HEK293 (cell line): ENCODE measurements around the gene COL9A3.

Source experiments
- CTCF ChIA-PET: fragments of 350-600 bp; formaldehyde crosslinking; extraction: SDS; loops from one replicate; lab custom pipeline; 2021; ENCODE audit warnings: antibody characterized with exemption; lab: Yijun Ruan, JAX
- POLR2A ChIA-PET: fragments of 300-600 bp; formaldehyde crosslinking; extraction: SDS; loops from one replicate; lab custom pipeline; 2020; ENCODE audit warnings: antibody characterized with exemption, inconsistent platforms; lab: Yijun Ruan, JAX
- H3K27ac ChIP-seq: fragments of 200-500 bp; sonication (Bioruptor generic); 2 replicates; pipeline ENCODE4 v1.5.1; 2014; ENCODE audit warnings: low read depth, low read length, control low read depth, inconsistent platforms; ENCODE audit errors: extremely low read depth
- H3K36me3 ChIP-seq, 2 experiments: fragments of 200-500 bp in 1 of 2; sonication (Bioruptor generic) in 1 of 2; 1 replicate in 1 of 2; 2 replicates in 1 of 2; pipeline ENCODE4 v1.5.1; 2014 to 2017; ENCODE audit warnings: inconsistent platforms in 2 of 2, low read length in 2 of 2; ENCODE audit not compliant: control insufficient read depth in 2 of 2, insufficient read depth in 1 of 2
- H3K4me1 ChIP-seq: fragments of 200-500 bp; sonication (Bioruptor generic); 2 replicates; pipeline ENCODE4 v1.5.1; 2014; ENCODE audit warnings: mild to moderate bottlenecking, low read length, inconsistent platforms; ENCODE audit not compliant: control insufficient read depth, insufficient read depth
- H3K4me3 ChIP-seq: 2 replicates; pipeline ENCODE4 v1.5.1; 2011; ENCODE audit warnings: low read depth, mild to moderate bottlenecking, control low read depth, low read length, moderate library complexity
- H3K9me3 ChIP-seq: fragments of 200-500 bp; sonication (Bioruptor generic); 2 replicates; pipeline ENCODE4 v1.5.1; 2014; ENCODE audit warnings: low read depth, low read length, inconsistent platforms; ENCODE audit not compliant: control insufficient read depth, insufficient read depth
- GLI2 ChIP-seq: fragments of 450-650 bp; formaldehyde crosslinking; IDR thresholded peaks from 2 replicates; pipeline ENCODE4; 2017; ENCODE audit warnings: missing biosample characterization, missing genetic modification characterization, low read depth, borderline replicate concordance
- GLIS2 ChIP-seq: fragments of 450-650 bp; formaldehyde crosslinking; IDR thresholded peaks from 2 replicates; pipeline ENCODE4 v1.5.1; 2016; ENCODE audit warnings: missing biosample characterization, missing genetic modification characterization
- HIC1 ChIP-seq: fragments of 450-650 bp; formaldehyde crosslinking; IDR thresholded peaks from 2 replicates; pipeline ENCODE4 v1.5.1; 2016; ENCODE audit warnings: missing biosample characterization, missing genetic modification characterization
- HOXA7 ChIP-seq: sonication (generic); formaldehyde crosslinking; IDR thresholded peaks from 2 replicates; pipeline ENCODE4 v1.8.1; 2022; ENCODE audit warnings: missing genetic modification reagents, borderline replicate concordance
- MYNN ChIP-seq: fragments of 450-650 bp; formaldehyde crosslinking; IDR thresholded peaks from 2 replicates; pipeline ENCODE4 v1.5.1; 2016; ENCODE audit warnings: missing biosample characterization, missing genetic modification characterization, borderline replicate concordance
- PATZ1 ChIP-seq: fragments of 450-650 bp; formaldehyde crosslinking; IDR thresholded peaks from 2 replicates; pipeline ENCODE4 v1.5.1; 2016; ENCODE audit warnings: missing biosample characterization, missing genetic modification characterization
- SP2 ChIP-seq: fragments of 450-650 bp; formaldehyde crosslinking; IDR thresholded peaks from 2 replicates; pipeline ENCODE4 v1.5.1; 2016; ENCODE audit warnings: missing biosample characterization, missing genetic modification characterization
- ZBTB10 ChIP-seq: fragments of 450-650 bp; formaldehyde crosslinking; IDR thresholded peaks from 2 replicates; pipeline ENCODE4 v1.5.1; 2016; ENCODE audit warnings: missing biosample characterization, missing genetic modification characterization
- ZBTB8A ChIP-seq: fragments of 450-650 bp; formaldehyde crosslinking; IDR thresholded peaks from 2 replicates; pipeline ENCODE4 v1.5.1; 2016; ENCODE audit warnings: missing biosample characterization, missing genetic modification characterization
- ZNF138 ChIP-seq: fragments of 450-650 bp; formaldehyde crosslinking; IDR thresholded peaks from 2 replicates; pipeline ENCODE4 v1.5.1; 2016; ENCODE audit warnings: missing biosample characterization, missing genetic modification characterization, borderline replicate concordance
- ZNF140 ChIP-seq: fragments of 450-650 bp; formaldehyde crosslinking; IDR thresholded peaks from 2 replicates; pipeline ENCODE4 v1.5.1; 2016; ENCODE audit warnings: missing biosample characterization, missing genetic modification characterization
- ZNF350 ChIP-seq: fragments of 450-650 bp; formaldehyde crosslinking; IDR thresholded peaks from 2 replicates; pipeline ENCODE4 v1.5.0; 2017; ENCODE audit warnings: missing biosample characterization, mild to moderate bottlenecking, missing genetic modification characterization
- ZNF394 ChIP-seq: fragments of 450-650 bp; formaldehyde crosslinking; IDR thresholded peaks from 2 replicates; pipeline ENCODE4 v1.5.1; 2016; ENCODE audit warnings: missing biosample characterization, missing genetic modification characterization, mild to moderate bottlenecking, moderate library complexity, borderline replicate concordance
- ZNF449 ChIP-seq: fragments of 450-650 bp; formaldehyde crosslinking; IDR thresholded peaks from 2 replicates; pipeline ENCODE4 v1.5.1; 2017; ENCODE audit warnings: missing biosample characterization, mild to moderate bottlenecking, missing genetic modification characterization, moderate library complexity
- ZNF580 ChIP-seq: fragments of 450-650 bp; formaldehyde crosslinking; IDR thresholded peaks from 2 replicates; pipeline ENCODE4 v1.5.1; 2016; ENCODE audit warnings: missing biosample characterization, missing genetic modification characterization
- ZNF585B ChIP-seq: fragments of 450-650 bp; formaldehyde crosslinking; IDR thresholded peaks from 2 replicates; pipeline ENCODE4 v1.5.1; 2016; ENCODE audit warnings: missing biosample characterization, missing genetic modification characterization
- ZNF776 ChIP-seq: fragments of 450-650 bp; formaldehyde crosslinking; IDR thresholded peaks from 2 replicates; pipeline ENCODE4 v1.5.0; 2017; ENCODE audit warnings: missing biosample characterization, missing genetic modification characterization, borderline replicate concordance
- ZNF791 ChIP-seq: fragments of 450-650 bp; formaldehyde crosslinking; IDR thresholded peaks from 2 replicates; pipeline ENCODE4 v1.5.1; 2016; ENCODE audit warnings: missing biosample characterization, missing genetic modification characterization
- ZNF830 ChIP-seq: fragments of 450-650 bp; IDR thresholded peaks from 2 replicates; pipeline ENCODE4 v1.5.0; 2018; ENCODE audit warnings: missing biosample characterization, missing genetic modification characterization, low read depth, mild to moderate bottlenecking, moderate library complexity
- ZSCAN4 ChIP-seq: fragments of 450-650 bp; formaldehyde crosslinking; IDR thresholded peaks from 2 replicates; pipeline ENCODE4 v1.5.1; 2017; ENCODE audit warnings: missing biosample characterization, missing genetic modification characterization
- TF ChIP-seq, protein P1 (sequence below): sonication (generic); formaldehyde crosslinking; IDR thresholded peaks from 2 replicates; pipeline ENCODE4 v1.8.1; 2022; ENCODE audit warnings: mild to moderate bottlenecking, moderate library complexity, missing genetic modification reagents

The COL9A3 gene

DNA sequence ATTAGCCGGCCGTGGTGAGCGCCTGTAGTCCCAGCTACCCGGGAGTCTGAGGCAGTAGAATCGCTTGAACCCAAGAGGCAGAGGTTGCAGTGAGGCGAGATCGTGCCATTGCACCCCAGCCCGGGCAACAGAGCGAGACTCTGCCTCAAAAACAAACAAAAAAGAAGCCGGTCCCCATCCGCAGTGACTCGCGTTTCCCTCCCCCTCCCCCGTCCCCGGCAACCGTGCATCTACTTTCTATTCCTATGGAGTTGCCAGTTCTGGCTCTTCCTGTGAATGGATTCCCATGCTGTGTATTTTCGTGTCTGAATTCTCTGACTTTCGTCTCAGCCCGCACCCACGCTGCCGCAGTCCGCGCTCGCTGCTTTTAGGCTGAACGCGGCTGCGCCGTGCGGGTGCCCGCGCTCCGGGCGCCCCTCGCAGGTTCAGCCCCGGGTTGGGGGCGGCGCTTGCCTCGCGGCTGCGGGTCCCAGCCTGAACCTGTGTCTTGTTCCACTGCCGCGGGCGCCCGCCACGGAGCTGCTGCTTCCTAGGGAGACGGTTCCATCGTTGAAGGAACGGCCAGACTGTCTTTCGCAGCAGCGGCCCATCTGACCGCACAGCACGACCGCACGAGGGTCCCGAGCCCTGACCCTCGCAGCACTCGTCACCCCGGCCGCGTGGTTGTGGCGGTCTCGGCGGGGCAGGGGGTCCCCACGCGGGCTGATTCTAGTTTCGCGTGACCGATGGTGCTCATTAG lies 21.7 kb upstream of the COL9A3 start (continued):
- TF ChIP-seq ZBTB10 (peak; percentile 71), ZNF350 (tag by site-specific recombination) (no peak), MYNN (tag by site-specific recombination) (no peak), ZNF585B (no peak), ZNF394 (no peak), ZNF138 (tag by site-specific recombination) (no peak), ZNF580 (tag by site-specific recombination) (no peak; the same call in none of the 2 replicates), PATZ1 (peak; percentile 27)
- TF ChIP-seq, protein P1, sequence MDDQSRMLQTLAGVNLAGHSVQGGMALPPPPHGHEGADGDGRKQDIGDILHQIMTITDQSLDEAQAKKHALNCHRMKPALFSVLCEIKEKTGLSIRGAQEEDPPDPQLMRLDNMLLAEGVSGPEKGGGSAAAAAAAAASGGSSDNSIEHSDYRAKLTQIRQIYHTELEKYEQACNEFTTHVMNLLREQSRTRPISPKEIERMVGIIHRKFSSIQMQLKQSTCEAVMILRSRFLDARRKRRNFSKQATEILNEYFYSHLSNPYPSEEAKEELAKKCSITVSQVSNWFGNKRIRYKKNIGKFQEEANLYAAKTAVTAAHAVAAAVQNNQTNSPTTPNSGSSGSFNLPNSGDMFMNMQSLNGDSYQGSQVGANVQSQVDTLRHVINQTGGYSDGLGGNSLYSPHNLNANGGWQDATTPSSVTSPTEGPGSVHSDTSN (CRISPR knock-in tag), result 0 out of 2 replicates have a peak, but pooled peaks have one; percentile 35
- TF ChIP-seq, all 188 proteins: peak for 48

- Histone ChIP-seq H3K4me3 (peak overlapping the region; percentile 75), H3K36me3 (peaks cover 0 to 45% of the 10 kb centered on the region in 2 experiments; a peak in 1 of 3 replicates), H3K9me3 (no peaks in the 10 kb centered on the region), H3K4me1 (no peaks in the 10 kb centered on the region), H3K27ac (peak overlapping the region; percentile 42; the same call in 1 of the 2 replicates)
- ChIA-PET CTCF (interaction anchor here (0.7 to 1.6 kb wide), 4 partner anchors 10 to 105 kb away, joined by 3 to 5 read pairs (median 3); no protein-coding TSS in a partner anchor), POLR2A (interaction anchor here (1.0 to 3.5 kb wide), 3 partner anchors 26 to 155 kb away, joined by 3 to 10 read pairs (median 5); partner anchors contain the start of genes SLCO4A1 and TCFL5)
- TF ChIP-seq SP2 (peak; percentile 21; the same call in 1 of the 2 replicates), HIC1 (tag by site-specific recombination) (peak; percentile 56; the same call in 1 of the 2 replicates), ZBTB8A (peak; percentile 24; the same call in 1 of the 2 replicates), ZNF449 (tag by site-specific recombination) (0 out of 2 replicates have a peak, but pooled peaks have one; percentile 15), ZNF140 (tag by site-specific recombination) (no peak), GLIS2 (tag by site-specific recombination) (peak; percentile 50; the same call in 1 of the 2 replicates), HOXA7 (CRISPR knock-in tag) (no peak), ZNF791 (tag by site-specific recombination) (no peak), ZNF830 (tag by site-specific recombination) (no peak), ZNF580 (tag by site-specific recombination) (no peak), ZSCAN4 (tag by site-specific recombination) (no peak), ZNF776 (no peak), GLI2 (no peak)
Observed at GRCh38 chr20:62796699-62797491, 20.0 kb upstream of the COL9A3 start.
